SU-DHL-6 (cell line): ENCODE data around the gene MCAT.

Experiments used
- EZH2phosphoT487 ChIP-seq: fragments of 200-600 bp; sonication (generic), shearing (Covaris generic); conservative IDR thresholded peaks from 2 replicates; pipeline ENCODE4 v1.6.1; 2018; ENCODE audit warnings: mild to moderate bottlenecking, antibody characterized with exemption, low read length, moderate library complexity, mixed read lengths
- TF ChIP-seq, protein P1 (sequence below): fragments of 200-600 bp; sonication (generic); IDR thresholded peaks from one replicate; pipeline ENCODE4 v1.5.1; 2017; ENCODE audit warnings: antibody characterized with exemption, mild to moderate bottlenecking, low read length, moderate library complexity; ENCODE audit not compliant: insufficient read depth, poor library complexity, severe bottlenecking

DNA sequence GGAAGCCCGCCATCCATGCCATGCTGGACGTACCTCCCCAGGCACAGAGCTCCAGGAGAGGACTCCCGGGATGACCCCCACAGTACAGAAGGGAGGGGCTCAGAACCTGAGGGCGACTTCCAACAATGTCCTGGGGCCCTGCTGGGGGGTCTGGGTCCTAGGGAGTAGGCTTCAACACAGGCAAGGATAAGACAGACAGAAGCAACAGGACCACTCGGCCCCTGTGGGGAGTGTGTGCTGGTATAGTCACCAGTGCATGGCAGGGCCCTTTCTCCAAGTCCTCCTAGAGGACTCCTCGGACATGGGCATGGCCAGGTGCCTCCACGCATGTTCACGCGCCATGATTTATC is 26.9 kb upstream of the MCAT start:
- TF ChIP-seq, protein P1, sequence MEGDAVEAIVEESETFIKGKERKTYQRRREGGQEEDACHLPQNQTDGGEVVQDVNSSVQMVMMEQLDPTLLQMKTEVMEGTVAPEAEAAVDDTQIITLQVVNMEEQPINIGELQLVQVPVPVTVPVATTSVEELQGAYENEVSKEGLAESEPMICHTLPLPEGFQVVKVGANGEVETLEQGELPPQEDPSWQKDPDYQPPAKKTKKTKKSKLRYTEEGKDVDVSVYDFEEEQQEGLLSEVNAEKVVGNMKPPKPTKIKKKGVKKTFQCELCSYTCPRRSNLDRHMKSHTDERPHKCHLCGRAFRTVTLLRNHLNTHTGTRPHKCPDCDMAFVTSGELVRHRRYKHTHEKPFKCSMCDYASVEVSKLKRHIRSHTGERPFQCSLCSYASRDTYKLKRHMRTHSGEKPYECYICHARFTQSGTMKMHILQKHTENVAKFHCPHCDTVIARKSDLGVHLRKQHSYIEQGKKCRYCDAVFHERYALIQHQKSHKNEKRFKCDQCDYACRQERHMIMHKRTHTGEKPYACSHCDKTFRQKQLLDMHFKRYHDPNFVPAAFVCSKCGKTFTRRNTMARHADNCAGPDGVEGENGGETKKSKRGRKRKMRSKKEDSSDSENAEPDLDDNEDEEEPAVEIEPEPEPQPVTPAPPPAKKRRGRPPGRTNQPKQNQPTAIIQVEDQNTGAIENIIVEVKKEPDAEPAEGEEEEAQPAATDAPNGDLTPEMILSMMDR = no peak
- TF ChIP-seq EZH2phosphoT487 = no peak
